ENCODE data around the gene FMO2. TPM values are rescaled to one million over a fixed set of nuclear protein-coding genes. Genes with fewer than 3 reads are reported as not detected.

FMO2 gene
- total RNA-seq, 1 donor from 2014 or later, result not detected

DNA sequence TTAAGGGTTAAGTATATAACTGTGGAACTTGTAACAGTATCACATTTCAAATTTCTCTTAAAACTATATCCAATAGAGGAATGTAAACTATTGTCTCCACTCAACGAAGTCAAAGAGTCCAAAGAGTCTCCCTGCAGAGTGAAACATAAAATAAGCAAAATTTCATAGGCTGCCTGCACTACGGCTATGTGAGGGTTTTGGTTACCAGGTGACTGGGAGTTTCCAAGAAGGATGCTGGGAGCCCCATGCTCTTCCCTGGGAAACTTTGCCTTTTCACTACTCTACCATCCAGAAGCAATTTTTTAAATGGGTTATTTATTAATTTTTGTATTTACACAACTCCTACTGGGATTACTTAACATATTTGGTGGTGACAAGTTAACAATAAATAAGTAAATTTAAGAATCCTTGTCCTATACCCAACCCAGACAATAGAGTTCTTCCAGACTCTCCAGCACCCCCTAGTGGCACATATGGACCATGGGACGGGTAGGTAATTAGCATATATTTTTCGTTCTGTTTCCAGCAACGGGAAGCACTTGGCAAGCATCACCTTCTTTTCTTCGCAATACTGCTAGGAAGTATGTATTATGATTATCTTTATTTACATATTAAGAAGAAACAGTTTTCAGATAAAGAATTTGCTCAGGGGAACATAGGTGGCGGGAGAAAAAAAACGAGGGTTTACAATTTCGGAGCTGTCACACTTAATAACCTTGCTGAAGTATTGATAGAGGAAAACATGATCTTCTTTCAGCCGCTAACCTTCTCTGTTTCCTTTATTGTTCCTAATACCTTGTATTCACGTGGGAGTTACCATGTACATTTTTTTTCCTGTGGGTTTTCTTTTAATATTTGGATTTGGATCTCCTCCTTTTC lies 3.5 kb downstream of the FMO2 start:
- peak; percentile 10 for DNase-seq (ENCODE audit: low spot score)
- intact Hi-C loops (cut with micrococcal nuclease), result no loop called here
- Mint-ChIP-seq H3K4me3 (ENCODE audit: low read depth) (no peak overlapping the region), H3K27me3 (ENCODE audit: low read depth) (peaks cover 5% of the 10 kb centered on the region), H3K9me3 (no peaks in the 10 kb centered on the region), H3K27ac (no peak overlapping the region), H3K4me1 (ENCODE audit: low read depth) (no peaks in the 10 kb centered on the region), H3K36me3 (ENCODE audit: low read depth) (no peaks in the 10 kb centered on the region)

DNA sequence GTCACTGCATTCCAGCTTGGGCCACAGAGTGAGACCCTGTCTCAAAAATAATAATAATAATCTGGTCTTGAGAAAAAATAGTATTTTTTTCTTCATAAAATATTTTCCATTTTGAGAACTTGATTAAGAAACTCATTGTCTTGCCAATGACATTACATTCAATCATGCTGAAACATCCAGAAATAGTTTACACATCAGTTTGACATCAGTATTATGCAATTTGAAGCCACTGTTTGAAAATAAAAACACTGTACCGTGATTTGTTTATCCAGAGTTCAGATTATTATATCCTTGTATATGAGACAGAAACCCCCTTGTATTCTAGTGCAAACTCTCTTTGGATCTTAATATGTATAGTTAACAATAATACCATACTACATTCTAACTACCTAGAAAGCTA lies 6.9 kb downstream of the FMO2 start:
- Mint-ChIP-seq H3K27ac (no peak overlapping the region), H3K36me3 (ENCODE audit: low read depth) (no peaks in the 10 kb centered on the region), H3K4me3 (ENCODE audit: low read depth) (no peak overlapping the region), H3K27me3 (ENCODE audit: low read depth) (peaks cover 3% of the 10 kb centered on the region), H3K9me3 (no peaks in the 10 kb centered on the region), H3K4me1 (ENCODE audit: low read depth) (no peaks in the 10 kb centered on the region)
- DNase-seq (ENCODE audit: low spot score), result no peak
- intact Hi-C loops (cut with micrococcal nuclease), result no loop called here

DNA sequence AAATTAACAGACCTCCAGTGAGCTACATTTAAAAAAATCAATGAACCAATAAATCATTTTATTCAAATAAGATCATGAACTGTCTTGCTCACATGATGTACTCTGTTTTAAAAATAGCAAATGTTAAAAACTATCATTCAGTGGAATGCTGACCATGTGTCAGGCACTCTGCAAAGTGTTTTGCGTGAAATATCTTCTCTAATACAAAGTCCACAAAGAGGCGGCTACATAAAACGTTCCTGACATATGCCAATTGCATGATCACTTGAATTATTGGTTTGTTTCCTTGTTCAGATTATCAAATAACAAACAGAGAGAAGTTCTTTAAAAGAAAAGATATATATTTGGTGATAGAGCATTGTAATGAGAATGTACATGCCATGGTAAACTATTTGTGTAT lies 10.7 kb downstream of the FMO2 start:
- Mint-ChIP-seq H3K9me3 (no peaks in the 10 kb centered on the region), H3K27me3 (ENCODE audit: low read depth) (peaks cover 3% of the 10 kb centered on the region), H3K27ac (no peak overlapping the region), H3K4me3 (ENCODE audit: low read depth) (no peak overlapping the region), H3K4me1 (ENCODE audit: low read depth) (no peaks in the 10 kb centered on the region), H3K36me3 (ENCODE audit: low read depth) (no peaks in the 10 kb centered on the region)
- no peak for DNase-seq (ENCODE audit: low spot score)
- intact Hi-C loops (cut with micrococcal nuclease), result no loop called here

DNA sequence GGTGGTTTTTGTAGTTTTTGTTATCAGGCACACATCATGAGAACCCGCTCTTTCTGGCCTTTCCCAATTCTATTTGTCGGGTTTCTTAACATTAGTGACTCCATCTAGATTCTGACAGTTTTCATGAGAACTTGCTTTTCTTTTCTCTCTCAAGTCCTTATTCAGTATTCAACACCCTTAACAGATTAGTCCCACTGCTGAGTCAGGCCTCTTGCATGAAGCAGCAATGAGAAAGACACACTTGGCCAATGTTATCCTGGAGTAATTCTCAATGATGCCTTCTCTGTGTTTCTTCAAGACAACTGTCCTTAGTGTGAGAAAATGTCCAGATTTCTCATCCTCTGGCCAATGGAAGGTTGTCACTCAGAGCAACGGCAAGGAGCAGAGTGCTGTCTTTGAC lies 11.3 kb downstream of the FMO2 start:
- Mint-ChIP-seq H3K36me3 (ENCODE audit: low read depth) (no peaks in the 10 kb centered on the region), H3K4me1 (ENCODE audit: low read depth) (no peaks in the 10 kb centered on the region), H3K9me3 (no peaks in the 10 kb centered on the region), H3K4me3 (ENCODE audit: low read depth) (no peak overlapping the region), H3K27ac (no peak overlapping the region), H3K27me3 (ENCODE audit: low read depth) (peaks cover 3% of the 10 kb centered on the region)
- no peak for DNase-seq (ENCODE audit: low spot score)
- intact Hi-C loops (cut with micrococcal nuclease), result no loop called here

DNA sequence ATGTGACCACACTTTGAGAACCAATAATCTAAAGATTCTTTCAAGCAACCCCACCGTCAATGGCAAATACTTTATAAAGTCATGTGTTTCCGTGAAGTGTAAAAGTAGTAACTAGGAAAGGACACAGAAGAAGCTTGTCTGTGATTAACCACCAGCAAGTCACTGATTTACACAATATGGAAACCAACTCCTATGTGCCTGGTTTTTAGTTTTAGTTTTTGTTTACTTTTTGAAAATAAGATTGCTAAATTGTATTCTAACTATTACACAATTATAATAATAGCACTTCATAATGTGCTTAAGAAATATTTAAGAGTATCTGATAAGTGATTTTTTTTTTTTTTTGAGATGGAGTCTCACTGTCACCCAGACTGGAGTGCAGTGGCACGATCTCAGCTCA lies 13.0 kb downstream of the FMO2 start:
- H3K4me1 Mint-ChIP-seq (ENCODE audit: low read depth), result no peaks in the 10 kb centered on the region
- no peaks in the 10 kb centered on the region for H3K9me3 Mint-ChIP-seq
- no peak overlapping the region for H3K27ac Mint-ChIP-seq
- DNase-seq (ENCODE audit: low spot score), result no peak
- intact Hi-C loops (cut with micrococcal nuclease), result no loop called here
- no peaks in the 10 kb centered on the region for H3K36me3 Mint-ChIP-seq (ENCODE audit: low read depth)
- H3K4me3 Mint-ChIP-seq (ENCODE audit: low read depth), result no peak overlapping the region
- H3K27me3 Mint-ChIP-seq (ENCODE audit: low read depth), result no peaks in the 10 kb centered on the region

DNA sequence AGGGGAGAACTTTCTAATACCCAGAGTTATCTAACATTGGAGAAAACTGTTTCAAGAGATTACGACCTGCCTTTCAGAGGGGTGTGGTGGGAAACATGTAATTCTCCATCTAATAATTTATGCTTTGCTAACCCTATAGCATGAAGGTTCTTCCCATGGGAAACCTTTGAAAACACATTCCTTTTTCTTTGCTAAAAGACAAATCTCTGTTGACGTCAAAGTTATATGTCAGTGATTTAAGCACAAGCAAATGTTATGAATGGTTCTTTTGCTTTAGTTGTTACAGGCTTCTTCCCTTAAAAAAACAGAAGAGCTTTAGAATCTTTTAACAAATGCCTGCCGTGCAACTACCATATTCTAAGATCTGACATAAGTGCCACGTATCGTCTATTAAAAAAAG lies 19.2 kb downstream of the FMO2 start:
- Mint-ChIP-seq H3K4me1 (ENCODE audit: low read depth) (no peaks in the 10 kb centered on the region), H3K9me3 (no peaks in the 10 kb centered on the region), H3K36me3 (ENCODE audit: low read depth) (no peaks in the 10 kb centered on the region), H3K27ac (no peak overlapping the region), H3K4me3 (ENCODE audit: low read depth) (no peak overlapping the region), H3K27me3 (ENCODE audit: low read depth) (peaks cover 11% of the 10 kb centered on the region)
- intact Hi-C loops (cut with micrococcal nuclease), result no loop called here
- no peak for DNase-seq (ENCODE audit: low spot score)

DNA sequence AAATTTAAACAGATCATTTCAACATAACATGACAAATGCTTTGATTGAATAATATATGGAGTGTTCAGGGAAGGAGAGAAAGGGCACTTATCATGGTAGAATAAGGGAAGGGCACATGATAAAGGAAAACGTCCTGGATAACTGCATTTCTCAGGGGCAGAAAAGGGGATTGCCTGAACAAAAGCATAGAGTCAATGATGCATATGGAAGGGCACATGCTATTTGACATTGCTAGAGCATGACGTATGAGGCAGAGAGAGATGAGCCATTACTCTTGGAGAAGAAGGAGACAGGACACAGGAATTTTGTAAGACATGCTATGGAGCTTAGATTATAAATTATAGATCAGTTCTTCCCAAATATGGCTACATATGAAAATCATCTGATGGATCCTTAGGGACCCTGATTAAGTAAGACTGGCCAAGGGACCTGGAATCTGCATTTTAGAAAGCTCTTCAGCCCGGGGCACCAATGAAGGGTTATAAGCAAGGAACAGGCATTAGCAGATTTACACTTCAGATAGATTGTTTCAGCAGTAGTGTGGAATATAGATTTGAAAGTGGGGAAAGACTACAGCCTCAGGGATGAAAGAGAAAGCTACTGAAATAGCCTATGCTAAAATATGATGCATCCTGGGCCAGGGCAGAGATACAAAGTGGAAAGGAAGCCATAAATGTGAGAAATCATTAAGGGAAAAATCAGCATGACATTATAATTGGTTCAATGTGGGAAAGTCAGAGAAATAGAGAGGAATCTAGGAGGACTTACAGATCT lies 21.3 kb downstream of the FMO2 start:
- H3K36me3 Mint-ChIP-seq (ENCODE audit: low read depth), result no peaks in the 10 kb centered on the region
- H3K4me3 Mint-ChIP-seq (ENCODE audit: low read depth), result no peak overlapping the region
- intact Hi-C loops (cut with micrococcal nuclease), result no loop called here
- H3K4me1 Mint-ChIP-seq (ENCODE audit: low read depth), result no peaks in the 10 kb centered on the region
- no peak for DNase-seq (ENCODE audit: low spot score)
- peaks cover 11% of the 10 kb centered on the region for H3K27me3 Mint-ChIP-seq (ENCODE audit: low read depth)
- H3K27ac Mint-ChIP-seq, result no peak overlapping the region
- no peaks in the 10 kb centered on the region for H3K9me3 Mint-ChIP-seq

DNA sequence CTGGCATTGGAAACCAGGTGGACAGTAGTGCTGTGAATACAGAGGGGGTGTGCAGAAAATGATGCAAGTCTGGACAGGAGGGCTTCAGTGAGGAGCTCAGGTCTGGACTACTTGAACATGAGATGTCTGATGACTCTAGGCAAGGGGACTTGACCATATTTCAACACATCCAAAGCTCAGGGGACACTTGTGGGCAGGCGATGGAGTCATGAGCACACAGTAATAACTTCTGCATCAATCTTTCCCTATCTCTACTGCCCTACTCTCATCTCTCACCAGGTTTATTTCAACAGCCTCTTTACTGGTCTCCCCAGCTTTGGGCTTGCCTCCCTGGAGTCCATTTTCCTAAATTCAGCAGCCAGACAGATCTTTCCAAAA lies 21.9 kb downstream of the FMO2 start:
- Mint-ChIP-seq H3K36me3 (ENCODE audit: low read depth) (no peaks in the 10 kb centered on the region), H3K27ac (no peak overlapping the region), H3K4me3 (ENCODE audit: low read depth) (no peak overlapping the region), H3K4me1 (ENCODE audit: low read depth) (no peaks in the 10 kb centered on the region), H3K27me3 (ENCODE audit: low read depth) (peaks cover 12% of the 10 kb centered on the region), H3K9me3 (no peaks in the 10 kb centered on the region)
- intact Hi-C loops (cut with micrococcal nuclease), result no loop called here
- no peak for DNase-seq (ENCODE audit: low spot score)

DNA sequence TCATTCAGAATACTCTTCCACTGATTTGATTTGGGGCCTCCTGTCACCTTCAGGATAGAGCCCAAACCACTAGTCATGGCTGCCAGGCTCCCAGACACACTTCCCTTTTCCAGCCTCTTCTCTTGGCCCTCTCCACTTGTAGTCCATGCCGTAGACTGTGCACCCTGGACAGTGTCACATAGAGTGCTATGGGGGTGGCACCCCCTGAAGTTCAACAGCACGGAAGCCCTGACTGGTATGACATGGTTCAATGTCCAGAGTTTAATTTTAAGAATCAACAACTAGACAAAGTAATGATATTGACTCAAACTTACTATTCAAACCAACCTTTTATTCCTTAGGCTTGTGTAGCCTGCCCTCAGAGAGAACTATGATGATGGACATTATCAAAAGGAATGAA lies 22.3 kb downstream of the FMO2 start:
- Mint-ChIP-seq H3K36me3 (ENCODE audit: low read depth) (no peaks in the 10 kb centered on the region), H3K27me3 (ENCODE audit: low read depth) (peaks cover 14% of the 10 kb centered on the region), H3K9me3 (no peaks in the 10 kb centered on the region), H3K4me3 (ENCODE audit: low read depth) (no peak overlapping the region), H3K27ac (no peak overlapping the region), H3K4me1 (ENCODE audit: low read depth) (no peaks in the 10 kb centered on the region)
- intact Hi-C loops (cut with micrococcal nuclease), result no loop called here
- no peak for DNase-seq (ENCODE audit: low spot score)

DNA sequence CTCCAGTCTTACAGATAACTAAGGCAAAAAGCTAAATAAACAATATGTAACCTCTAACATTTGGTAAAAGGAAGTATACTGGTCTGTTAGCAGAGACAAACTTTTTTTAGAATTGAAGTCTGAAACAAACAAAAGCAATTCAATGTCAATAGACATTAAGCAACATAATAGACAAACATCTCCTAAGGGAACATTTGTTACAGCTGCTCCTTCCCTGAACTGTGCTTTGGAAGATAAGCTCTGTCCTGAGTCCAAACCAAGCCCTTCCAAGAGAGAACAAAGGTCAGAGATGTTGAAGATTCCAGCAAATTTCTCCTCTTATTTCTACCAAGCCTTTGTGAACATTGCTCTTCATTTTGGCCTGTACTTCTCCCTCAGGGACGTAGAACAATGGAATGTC lies 25.3 kb downstream of the FMO2 start:
- Mint-ChIP-seq H3K9me3 (no peaks in the 10 kb centered on the region), H3K4me3 (ENCODE audit: low read depth) (no peak overlapping the region), H3K36me3 (ENCODE audit: low read depth) (no peaks in the 10 kb centered on the region), H3K27me3 (ENCODE audit: low read depth) (peaks cover 14% of the 10 kb centered on the region), H3K27ac (no peak overlapping the region), H3K4me1 (ENCODE audit: low read depth) (no peaks in the 10 kb centered on the region)
- intact Hi-C loops (cut with micrococcal nuclease), result no loop called here
- DNase-seq (ENCODE audit: low spot score), result no peak

DNA sequence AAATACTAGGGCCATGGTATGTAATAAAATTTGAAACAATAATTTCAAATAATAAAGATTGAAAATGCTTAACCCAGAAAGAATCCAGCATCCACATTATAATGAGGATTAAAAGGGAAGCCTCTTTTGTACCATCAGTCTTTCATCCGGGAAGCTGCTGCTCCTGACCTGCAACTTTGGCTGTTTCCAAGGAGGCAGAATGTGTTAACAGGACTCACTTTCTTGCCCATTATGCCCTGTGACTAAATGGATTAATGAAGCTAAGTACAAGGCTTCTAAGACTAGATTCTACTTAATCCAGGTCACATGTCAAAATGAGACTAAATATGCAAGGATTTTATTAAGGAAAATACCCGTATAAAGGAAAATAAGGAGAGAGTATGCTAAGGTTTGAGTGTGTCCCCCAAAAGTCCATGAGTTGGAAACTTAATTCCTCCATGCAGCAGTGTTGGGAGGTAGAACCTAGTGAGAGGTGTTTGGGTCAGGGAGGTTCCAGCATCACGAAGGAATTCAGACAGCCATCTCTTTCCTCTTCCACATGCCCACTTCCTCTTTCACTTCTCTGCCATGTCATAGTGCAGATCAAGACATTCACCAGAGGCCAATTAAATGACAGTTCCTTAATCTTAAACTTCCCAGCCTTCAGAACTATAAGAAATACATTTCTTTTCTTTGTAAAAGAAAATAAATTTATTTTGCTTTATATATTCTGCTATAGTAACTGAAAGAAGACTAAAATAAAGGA lies 27.7 kb downstream of the FMO2 start:
- intact Hi-C loops (cut with micrococcal nuclease), result no loop called here
- no peaks in the 10 kb centered on the region for H3K36me3 Mint-ChIP-seq (ENCODE audit: low read depth)
- DNase-seq (ENCODE audit: low spot score), result no peak
- no peaks in the 10 kb centered on the region for H3K9me3 Mint-ChIP-seq
- no peaks in the 10 kb centered on the region for H3K4me1 Mint-ChIP-seq (ENCODE audit: low read depth)
- no peak overlapping the region for H3K27ac Mint-ChIP-seq
- H3K27me3 Mint-ChIP-seq (ENCODE audit: low read depth), result peaks cover 10% of the 10 kb centered on the region
- H3K4me3 Mint-ChIP-seq (ENCODE audit: low read depth), result no peak overlapping the region

DNA sequence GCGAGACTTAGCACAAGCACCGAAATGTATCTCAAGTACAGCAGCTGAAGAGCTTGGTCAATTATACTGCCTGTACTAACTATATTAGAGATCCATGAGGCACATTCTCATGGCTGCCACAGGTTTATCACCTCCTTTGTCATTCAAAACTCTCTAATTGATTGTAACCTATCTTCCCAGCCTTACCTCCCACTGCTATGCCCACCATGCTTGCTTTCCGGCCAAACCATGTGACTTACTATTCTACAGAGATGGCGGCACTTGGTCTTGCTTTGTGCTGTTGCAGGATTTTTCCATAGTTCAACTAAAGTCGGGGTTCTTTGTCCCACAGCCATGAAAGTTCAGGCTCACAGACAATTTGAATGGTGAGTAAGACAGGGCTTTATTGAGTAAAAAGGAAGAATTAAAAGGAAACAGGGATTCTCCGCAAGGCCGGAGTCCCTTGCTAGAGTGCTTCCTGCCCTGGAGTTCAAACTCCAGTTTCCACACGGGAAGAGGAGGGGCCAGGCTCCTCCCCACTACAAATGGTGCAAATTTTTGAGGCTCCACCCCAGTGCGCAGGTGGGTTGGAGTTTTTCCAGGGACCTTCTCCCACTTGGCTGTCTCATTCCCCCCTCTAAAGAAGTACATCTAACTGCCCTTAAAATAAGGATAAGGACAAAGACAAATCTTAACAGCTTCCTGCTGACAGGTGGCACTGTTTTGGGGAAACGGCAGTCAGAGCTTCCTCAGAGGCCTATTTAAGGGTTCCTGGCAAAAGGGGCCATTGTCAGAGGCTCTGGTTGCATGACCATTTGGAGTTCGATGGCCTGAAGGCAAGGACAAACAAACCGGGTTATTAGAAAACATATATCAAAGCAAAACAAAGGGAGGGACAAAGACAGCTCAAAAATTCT lies 28.7 kb downstream of the FMO2 start:
- Mint-ChIP-seq H3K27ac (no peak overlapping the region), H3K36me3 (ENCODE audit: low read depth) (no peaks in the 10 kb centered on the region), H3K4me3 (ENCODE audit: low read depth) (no peak overlapping the region), H3K27me3 (ENCODE audit: low read depth) (peaks cover 5% of the 10 kb centered on the region), H3K4me1 (ENCODE audit: low read depth) (no peaks in the 10 kb centered on the region), H3K9me3 (no peaks in the 10 kb centered on the region)
- no peak for DNase-seq (ENCODE audit: low spot score)
- intact Hi-C loops (cut with micrococcal nuclease), result no loop called here
